Measurements from ENCODE around the gene CCNB3. TPM values are rescaled to one million over a fixed set of nuclear protein-coding genes. Genes with fewer than 3 reads are reported as not detected.
A peak's percentile ranks its signal among the peaks of the same experiment; 100 is the strongest.
"Not testable (repeated sequence)": the region's sequence is repeated elsewhere in the genome, so short reads cannot be mapped to it uniquely, and the experiment has no call there.

CCNB3 gene, protein sequence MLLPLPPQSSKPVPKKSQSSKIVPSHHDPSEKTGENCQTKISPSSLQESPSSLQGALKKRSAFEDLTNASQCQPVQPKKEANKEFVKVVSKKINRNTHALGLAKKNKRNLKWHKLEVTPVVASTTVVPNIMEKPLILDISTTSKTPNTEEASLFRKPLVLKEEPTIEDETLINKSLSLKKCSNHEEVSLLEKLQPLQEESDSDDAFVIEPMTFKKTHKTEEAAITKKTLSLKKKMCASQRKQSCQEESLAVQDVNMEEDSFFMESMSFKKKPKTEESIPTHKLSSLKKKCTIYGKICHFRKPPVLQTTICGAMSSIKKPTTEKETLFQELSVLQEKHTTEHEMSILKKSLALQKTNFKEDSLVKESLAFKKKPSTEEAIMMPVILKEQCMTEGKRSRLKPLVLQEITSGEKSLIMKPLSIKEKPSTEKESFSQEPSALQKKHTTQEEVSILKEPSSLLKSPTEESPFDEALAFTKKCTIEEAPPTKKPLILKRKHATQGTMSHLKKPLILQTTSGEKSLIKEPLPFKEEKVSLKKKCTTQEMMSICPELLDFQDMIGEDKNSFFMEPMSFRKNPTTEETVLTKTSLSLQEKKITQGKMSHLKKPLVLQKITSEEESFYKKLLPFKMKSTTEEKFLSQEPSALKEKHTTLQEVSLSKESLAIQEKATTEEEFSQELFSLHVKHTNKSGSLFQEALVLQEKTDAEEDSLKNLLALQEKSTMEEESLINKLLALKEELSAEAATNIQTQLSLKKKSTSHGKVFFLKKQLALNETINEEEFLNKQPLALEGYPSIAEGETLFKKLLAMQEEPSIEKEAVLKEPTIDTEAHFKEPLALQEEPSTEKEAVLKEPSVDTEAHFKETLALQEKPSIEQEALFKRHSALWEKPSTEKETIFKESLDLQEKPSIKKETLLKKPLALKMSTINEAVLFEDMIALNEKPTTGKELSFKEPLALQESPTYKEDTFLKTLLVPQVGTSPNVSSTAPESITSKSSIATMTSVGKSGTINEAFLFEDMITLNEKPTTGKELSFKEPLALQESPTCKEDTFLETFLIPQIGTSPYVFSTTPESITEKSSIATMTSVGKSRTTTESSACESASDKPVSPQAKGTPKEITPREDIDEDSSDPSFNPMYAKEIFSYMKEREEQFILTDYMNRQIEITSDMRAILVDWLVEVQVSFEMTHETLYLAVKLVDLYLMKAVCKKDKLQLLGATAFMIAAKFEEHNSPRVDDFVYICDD (N-terminal part only)
- 0.32 and 0.40 TPM in 2 replicates for total RNA-seq (2014; rRNA removed)
- 0.45 TPM for polyA plus RNA-seq (2012)

DNA sequence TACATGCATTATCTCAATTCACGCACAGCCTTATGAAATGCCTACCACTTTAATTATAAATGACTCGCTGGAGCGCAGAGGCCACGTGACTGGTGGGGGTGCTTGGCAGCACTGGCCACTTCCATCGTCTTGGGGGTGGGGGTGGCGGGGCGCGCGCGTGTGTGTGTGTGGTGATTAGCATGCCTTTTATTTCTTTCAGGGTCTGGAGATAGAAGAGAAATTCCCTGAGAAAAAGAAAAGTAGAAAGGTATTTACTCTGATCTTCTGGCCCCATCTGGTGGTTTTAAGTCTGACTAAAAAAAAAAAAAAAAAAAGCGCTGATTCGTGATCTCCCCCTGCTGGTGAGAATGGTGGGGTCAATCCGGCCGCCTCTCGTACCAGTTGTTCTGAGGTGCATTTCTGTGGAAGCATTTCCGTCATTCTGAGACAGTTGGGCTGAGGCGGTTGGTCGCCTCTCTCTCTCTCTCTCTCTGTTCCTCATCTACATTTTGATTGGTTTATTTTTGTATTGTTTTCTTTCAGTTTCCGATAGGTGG lies at the start of gene CCNB3:
TSS of gene CCNB3 (plus strand) at position 402 of the 536 bp plus-strand sequence. CDS start 80,399 bp downstream, outside the sequence.
- DNase-seq (ENCODE audit: low read depth): peak; percentile 81

DNA sequence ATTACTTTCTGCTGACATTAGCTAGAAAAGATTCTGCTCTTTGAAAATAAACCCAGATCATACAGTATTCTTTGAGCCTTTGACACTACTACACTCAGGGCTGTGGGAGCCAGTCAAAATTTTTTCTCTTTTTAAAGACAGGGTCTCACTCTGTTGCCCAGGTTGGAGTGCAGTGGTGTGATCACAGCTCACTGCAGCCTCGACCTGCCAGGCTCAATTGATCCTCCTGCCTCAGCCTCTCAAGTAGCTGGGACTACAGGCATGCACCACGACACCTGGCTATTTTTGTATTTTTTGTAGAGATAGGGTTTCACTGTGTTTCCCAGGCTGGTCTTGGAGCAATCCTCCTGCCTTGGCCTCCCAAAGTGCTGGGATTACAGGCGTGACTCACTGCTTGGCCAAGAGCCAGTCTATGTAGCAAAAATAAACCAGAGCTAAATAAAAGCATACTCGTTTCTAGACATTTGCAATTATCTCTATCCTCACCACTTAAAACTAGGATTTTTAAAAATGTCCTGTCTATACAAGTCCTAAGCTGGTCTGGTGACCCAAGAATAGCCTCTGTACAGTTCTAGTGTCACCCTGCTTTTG lies 46.9 kb upstream of the CCNB3 start:
- DNase-seq (ENCODE audit: low read depth): peak; percentile 9

DNA sequence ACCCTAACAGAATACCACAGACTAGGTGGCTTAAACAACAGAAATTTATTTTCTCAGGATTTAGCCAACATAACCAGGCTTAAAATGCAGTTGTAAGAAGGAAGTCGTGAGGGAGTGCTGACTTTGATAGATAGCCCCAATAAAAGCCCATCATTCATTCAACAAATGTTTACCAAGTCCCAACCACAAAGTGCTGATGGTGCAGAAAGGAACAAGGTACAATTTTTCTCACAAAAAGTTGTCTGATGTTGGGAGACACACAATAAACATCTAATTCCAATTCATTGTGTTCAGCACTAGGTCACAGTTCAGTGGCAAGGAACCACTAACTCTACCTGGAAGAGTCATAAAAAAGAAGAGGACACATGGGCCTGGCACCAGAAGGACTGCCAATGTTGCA lies 46.0 kb upstream of the CCNB3 start:
- DNase-seq (ENCODE audit: low read depth): no peak

DNA sequence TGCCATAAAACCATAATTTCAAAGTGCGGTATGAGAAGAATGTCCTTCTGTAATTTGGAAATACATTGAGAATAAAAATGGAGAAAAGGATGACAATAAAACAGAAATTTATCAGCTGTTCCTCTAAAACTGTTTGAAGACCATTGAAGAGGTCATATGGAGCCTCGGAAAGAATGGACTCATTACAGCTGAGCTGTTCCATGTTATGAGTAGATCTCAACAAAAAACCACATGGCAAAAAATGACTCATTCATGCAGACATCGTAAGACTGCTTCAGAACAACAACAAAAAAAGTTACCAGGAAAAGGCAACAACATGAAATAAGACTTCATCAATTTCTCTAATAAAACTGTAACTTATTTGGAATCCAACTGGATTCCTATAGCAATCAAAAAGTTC lies 43.4 kb upstream of the CCNB3 start:
- peak; percentile 21 for DNase-seq (ENCODE audit: low read depth)

DNA sequence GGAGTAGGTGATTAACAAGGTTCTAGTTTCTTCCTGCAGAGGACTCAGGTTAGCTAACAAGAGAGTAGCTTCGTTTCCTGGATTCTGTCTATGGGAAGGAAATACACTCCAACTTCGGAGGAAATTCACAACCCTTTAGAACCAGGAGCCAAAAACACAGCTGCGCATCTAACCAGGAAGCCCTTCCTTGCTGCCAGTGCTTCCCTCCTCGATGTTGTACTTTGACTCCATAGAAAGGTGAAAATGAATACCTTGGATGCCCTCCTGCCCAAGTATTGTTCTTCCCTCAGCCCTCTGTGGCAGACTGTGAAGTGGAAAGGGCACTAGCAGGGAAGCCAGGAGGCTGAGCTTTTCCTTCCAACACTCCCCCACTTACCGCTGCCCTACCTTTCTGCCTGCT lies 38.8 kb upstream of the CCNB3 start:
- no peak for DNase-seq (ENCODE audit: low read depth)

DNA sequence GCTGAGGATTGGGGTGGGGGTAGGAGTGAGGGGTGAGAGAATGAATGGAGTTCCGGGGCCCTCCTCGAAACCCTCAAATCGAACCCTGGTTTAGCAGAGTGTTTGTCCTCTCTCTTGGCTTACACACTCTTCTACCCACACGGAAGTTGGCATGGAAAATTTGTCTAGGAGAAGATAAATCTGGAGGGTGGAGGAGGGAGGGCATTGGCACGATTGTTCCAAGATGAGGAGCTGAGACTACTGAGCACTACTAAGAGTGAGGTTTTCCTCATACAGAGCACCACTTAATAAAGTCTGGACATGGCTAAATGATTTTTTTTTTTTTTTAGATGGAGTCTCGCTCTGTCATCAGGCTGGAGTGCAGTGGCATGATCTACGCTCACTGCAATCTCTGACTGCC lies 37.2 kb upstream of the CCNB3 start:
- DNase-seq (ENCODE audit: low read depth): no peak

DNA sequence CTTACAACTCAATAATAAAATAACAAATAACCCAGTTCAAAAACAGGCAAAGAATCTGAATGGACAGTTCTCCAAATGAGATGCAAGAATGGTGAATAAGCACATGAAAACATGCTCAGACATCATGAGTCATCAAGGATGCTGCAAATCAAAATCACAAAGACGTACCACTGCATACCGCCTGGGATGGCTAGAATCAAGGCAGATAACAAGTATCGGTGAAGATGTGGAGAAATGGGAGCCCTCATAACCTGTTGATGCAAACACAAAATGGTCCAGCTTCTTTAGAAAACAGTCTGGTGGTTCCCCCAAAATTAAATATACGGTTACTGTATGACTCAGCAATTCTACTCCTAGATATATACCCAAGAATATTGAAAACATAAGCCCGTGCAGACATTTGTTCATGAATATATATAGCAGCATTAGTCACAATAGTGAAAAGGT lies 36.3 kb upstream of the CCNB3 start:
- DNase-seq (ENCODE audit: low read depth): no peak

DNA sequence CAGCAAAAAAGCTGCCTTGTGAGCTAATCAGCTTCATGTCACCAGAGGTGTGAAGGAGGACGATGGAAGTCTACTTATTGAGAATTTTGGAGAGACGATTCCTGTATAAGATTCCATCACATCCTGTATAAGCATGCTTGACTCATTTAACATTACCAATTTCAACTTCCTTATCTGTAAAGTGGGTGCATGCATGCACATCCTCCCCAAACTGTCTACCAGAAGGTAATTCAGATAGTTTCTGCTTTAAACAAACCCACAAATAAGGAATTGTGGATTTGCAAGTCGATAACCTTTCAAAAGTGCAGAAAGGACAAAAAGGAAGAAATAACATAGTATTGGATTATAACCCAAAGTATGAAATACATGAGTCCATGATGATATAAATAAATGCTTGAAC lies 34.8 kb upstream of the CCNB3 start:
- DNase-seq (ENCODE audit: low read depth): no peak

DNA sequence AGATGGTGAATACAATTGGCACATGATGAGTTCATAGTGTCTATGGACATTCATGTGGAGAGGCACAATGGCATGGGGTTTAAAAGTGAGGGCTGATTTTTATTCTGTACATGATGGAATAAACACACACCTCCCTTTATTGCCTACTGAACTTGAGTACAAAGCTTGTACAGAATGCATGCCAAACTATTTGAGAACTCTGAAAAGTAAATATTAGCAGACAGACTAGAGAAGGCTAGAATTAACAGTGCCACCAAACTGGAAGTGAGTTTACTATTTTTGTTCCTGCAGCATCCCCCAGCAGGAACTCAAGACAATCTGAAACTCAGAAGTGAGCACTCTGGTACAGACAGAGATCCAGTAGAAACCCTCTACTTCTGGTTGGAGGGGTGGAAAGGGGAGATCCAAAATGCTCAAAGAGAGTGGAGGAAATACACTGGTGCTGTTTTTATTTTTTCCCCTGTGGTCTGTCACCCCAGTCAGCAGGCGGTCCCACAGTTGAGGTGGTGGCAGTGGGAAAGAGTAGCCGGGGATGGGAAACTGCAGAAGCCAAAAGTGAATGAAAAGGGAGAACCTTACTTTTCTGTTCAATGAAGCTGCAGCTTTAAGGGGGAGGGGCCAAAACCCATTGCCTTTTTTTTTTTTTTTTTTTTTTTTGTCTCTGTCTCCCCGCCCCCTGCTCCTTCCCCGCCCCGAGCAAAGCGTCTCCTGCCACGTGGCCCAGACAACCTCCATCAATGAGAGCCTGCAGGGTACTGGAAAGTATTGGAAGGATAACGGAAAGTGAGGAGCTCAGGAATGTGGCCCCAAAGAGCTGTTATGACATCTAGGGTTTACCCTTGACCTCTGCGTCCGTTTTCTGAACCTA lies 24.3 kb upstream of the CCNB3 start:
- no peak for DNase-seq (ENCODE audit: low read depth)

DNA sequence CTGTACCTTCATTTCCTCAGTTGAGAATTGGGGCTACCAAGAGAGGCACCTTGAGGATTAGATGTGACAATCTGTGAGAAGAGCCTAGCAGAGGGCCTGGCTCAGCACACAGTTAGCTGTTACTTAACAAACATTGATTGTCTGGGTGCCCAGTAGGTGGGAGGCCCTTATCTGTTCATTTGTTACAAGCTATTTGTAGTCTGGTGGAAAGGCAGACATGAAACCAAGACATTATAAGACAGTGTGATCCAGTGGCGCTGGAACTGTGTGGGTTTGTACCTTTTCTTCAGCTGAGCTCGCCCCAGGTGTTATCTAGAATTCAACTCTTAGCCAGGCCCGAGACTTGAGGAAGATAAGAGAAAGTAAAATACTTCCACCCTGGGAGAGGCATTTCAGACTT lies 20.7 kb upstream of the CCNB3 start:
- no peak for DNase-seq (ENCODE audit: low read depth)

DNA sequence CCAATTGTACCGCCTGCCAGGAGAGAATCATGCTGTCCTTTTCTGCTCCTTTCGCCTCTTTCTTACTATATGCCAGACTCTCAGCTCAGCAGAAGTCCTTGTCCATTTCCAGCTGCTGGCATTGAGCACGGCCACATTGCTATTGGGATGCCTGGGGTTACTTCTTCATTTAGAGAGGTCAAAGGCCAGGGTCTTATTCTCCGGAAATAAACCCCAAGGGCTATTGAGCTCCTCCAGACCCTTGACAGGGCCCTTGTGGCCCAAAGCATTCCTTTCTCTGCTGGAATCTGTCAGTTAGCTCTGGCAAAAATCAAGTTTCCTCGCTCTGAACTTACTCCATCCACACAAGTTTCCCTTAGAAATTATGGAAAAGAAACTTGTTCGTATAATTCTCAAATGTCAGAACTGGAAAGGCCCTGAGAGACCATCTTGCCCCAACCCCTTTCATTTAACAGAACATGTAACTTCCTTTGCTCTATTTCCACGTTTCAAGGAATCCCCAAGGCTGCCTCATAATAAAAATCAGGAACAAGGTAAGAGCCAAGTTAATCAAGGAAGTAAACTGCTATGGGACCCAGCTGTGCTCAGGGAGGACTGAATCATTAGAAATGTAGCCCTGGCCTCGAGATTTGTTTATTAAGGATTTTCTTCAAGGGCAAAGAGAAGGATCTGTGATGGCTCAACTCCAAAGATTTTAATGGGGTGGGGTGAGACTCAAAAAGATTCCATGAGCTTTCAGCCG lies 15.5 kb upstream of the CCNB3 start:
- no peak for DNase-seq (ENCODE audit: low read depth)

DNA sequence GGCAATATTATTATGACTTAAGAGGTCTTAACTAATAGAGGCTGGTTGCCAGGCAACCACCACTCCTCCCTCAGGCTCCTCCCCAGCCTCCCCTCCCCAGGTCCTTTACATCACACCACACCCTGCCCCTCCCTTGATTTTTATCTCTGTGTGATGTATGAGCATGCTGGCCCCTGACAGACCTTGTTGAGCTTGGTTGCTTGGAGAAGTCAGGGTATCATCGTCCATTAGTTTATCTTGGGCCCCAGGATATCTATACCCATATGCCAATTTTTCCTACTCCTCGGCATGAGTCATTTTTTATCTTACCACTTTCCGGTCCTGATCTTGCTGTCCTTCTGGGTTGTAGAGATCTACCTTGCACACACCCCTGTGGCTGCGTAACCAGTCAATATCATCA lies 6.2 kb upstream of the CCNB3 start:
- DNase-seq (ENCODE audit: low read depth): no peak

DNA sequence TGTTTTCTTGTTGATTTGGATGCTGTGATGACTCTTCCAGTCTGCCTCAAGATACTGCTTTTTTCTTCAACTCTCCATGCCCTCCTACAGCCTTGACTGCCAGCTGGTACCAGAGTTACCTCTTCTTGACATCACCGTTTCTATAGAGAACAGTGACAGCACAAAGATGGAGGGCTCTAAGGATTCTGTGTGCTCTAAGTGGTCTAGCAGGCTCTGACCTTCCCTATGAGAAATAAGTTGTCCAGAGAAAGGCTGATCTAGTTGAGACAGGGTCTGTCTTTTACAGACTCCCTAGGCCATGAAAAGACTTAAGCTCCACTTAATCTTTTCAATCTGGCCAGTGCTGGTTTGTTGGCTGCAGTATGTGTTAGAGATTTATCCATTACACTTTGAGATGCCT lies 3.7 kb upstream of the CCNB3 start, which contains the start of gene AKAP4:
TSS of gene AKAP4 (minus strand) at position 101 of the 400 bp plus-strand sequence. CDS start 118 bp downstream, outside the sequence.
- DNase-seq (ENCODE audit: low read depth): no peak

DNA sequence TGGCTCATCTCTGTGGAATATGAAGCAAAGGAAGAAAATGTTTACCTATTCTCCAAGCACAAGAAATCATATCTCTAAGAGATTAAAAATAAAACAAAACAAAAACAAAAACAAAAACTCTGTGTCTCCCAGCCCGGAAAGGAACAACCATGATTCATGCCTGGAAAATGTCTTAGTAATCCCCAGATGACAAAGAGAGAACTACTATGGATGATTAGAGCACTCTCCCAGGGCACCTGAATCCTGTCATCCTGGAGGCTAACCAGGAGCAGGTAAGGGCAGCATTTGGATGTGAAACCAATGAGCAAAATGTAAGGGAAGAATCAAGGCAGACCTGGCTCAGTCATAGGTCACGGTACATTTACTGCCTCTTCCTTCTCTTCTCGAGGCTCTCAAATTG lies 2.0 kb upstream of the CCNB3 start:
- peak; percentile 46 for DNase-seq (ENCODE audit: low read depth)

DNA sequence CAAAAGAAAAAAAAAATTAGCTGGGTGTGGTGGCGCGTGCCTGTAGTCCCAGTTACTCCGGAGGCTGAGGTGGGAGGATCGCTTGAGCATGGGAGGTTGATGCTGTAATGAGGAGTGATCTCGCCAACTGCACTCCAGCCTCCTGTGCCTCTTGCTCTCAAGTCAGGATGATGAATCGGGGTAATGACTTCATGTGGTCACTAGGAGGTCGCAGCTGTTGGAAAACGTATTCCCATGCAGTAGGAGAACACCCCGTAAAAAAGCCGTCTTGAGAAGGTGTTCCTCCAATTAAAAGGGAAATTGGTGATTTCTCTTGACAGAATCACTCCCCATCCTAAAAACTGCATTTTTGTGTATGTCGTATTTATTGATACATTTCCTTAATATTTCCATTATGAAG lies 2.2 kb downstream of the CCNB3 start:
- peak; percentile 32 for DNase-seq (ENCODE audit: low read depth)

DNA sequence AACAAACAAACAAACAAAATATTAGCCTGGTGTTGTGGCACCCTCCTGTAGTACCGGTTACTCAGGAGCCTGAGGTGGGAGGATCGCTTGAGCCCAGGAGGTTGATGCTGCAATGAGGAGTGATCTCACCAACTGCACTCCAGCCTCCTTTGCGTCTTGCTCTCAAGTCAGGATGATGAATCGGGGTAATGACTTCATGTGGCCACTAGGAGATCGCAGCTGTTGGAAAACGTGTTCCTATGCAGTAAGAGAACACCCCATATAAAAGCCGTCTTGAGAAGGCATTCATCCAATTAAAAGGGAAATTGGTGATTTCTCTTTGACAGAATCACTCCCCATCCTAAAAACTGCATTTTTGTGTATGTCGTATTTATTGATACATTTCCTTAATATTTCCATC lies 6.9 kb downstream of the CCNB3 start:
- peak; percentile 48 for DNase-seq (ENCODE audit: low read depth)

DNA sequence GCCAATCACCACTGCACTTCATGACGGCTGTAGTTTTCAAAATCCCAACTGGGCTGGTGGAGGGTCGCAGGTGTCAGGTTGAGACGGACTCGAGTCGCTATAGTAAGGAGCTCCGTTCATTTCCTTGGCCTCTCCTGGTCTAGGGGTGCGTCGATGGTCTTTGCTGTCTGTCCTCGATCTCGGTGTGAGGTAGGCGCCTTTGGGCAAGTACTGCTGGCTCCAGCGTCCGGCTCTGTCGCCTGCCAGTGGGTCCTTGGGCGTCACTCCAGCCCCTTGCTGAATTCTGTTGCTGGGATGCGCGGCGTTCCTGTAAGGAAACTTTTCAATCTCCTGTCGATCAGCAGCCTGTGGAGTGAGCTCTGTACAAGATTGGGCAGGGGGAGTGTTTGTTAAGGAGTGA lies 76.7 kb downstream of the CCNB3 start:
- no peak for DNase-seq (ENCODE audit: low read depth)

DNA sequence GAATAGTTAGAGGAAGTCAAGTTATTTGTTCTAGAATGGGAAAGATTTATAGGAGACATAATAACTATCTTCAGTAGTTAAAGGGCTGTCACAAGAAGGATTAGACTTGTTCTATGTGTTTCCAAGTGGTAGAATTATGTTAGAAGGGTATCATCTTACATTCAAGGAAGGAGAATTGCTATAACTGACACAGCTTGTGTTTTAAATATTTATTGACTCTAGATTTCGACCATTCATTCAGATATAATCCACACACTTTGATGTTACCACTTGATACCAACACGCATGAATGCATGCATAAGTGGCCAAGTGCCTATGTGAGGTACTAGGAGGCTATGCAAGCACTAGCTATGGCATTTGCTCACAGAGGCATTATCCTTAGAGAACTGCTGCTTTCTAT lies 122.7 kb downstream of the CCNB3 start:
- DNase-seq (ENCODE audit: low read depth): no peak

DNA sequence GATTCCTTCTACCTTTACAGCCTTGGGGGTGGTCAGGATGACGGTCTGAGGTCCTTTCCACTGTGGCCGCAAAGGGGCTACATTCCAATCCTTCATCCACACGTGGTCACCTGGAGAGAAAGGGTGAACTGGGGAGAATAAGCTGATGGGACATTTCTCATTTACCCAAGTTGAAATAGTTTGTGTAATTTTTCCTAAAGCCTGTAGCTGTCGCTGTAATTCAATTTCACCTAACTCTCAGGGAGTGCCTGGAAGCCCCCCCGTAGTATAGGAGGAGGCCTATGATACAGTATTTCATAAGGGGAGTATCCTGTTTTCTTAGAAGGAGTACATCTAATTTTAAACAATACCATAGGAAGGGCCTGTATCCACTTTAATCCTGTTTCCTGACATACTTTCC lies 128.1 kb downstream of the CCNB3 start:
- DNase-seq (ENCODE audit: low read depth): not testable (repeated sequence)

Measured in LHCN-M2 (cell line).